Renal pelvis (tissue), 4 donors: ENCODE measurements around the gene LINC00237. TPM values are rescaled to one million over a fixed set of nuclear protein-coding genes. Genes with fewer than 3 reads are reported as not detected.

Source experiments
- DNase-seq: peaks from one replicate; pipeline ENCODE4 v3.0.0-alpha.2; 2013
- polyA plus RNA-seq, 3 donors: library from polyadenylated mRNA; unstranded; fragments of 120-200 nt; gene quantifications; one replicate each; pipeline ENCODE4 v1.2.1, GENCODE V29; 2013; ENCODE audit not compliant: insufficient read length in 3 of 3

Gene LINC00237
- polyA plus RNA-seq, 3 donors, result not detected

- peak; percentile 94 for DNase-seq
These were observed 19.9 kb upstream of the LINC00237 start, which contains the start of gene KIZ for GRCh38 chr20:21125849-21126580. Gene KIZ (plus strand): TSS chr20:21126082. CDS start chr20:21126116, 34 bp downstream.

- no peak for DNase-seq
These were observed 19.1 kb upstream of the LINC00237 start for GRCh38 chr20:21125072-21125848.

- no peak for DNase-seq
These were observed 18.0 kb upstream of the LINC00237 start for GRCh38 chr20:21124190-21124589.

GRCh38 chr20:21118782-21119181 is 12.6 kb upstream of the LINC00237 start:
- DNase-seq, result no peak

- DNase-seq, result no peak
These were observed 12.0 kb upstream of the LINC00237 start for GRCh38 chr20:21118138-21118537.

- DNase-seq, result no peak
These were observed 11.4 kb upstream of the LINC00237 start for GRCh38 chr20:21117521-21117920.

- no peak for DNase-seq
These were observed 8.4 kb upstream of the LINC00237 start for GRCh38 chr20:21114584-21114983.

- DNase-seq, result no peak
These were observed 7.5 kb upstream of the LINC00237 start for GRCh38 chr20:21113697-21114096.

GRCh38 chr20:21111416-21111815 is 5.3 kb upstream of the LINC00237 start:
- DNase-seq, result no peak

- no peak for DNase-seq
These were observed 4.7 kb upstream of the LINC00237 start for GRCh38 chr20:21110811-21111210.

GRCh38 chr20:21109144-21109543 is 3.0 kb upstream of the LINC00237 start:
- DNase-seq, result no peak

GRCh38 chr20:21105429-21106170 is 558 bp downstream of the LINC00237 start:
- DNase-seq, result no peak

GRCh38 chr20:21104921-21105320 is 1.2 kb downstream of the LINC00237 start:
- DNase-seq, result no peak

GRCh38 chr20:21104466-21104761 is 1.7 kb downstream of the LINC00237 start:
- DNase-seq, result no peak

- DNase-seq, result no peak
These were observed 2.3 kb downstream of the LINC00237 start for GRCh38 chr20:21103582-21104465.

- DNase-seq, result no peak
These were observed 3.4 kb downstream of the LINC00237 start for GRCh38 chr20:21102603-21103311.

GRCh38 chr20:21101932-21102575 is 4.1 kb downstream of the LINC00237 start:
- no peak for DNase-seq

- no peak for DNase-seq
These were observed 4.7 kb downstream of the LINC00237 start for GRCh38 chr20:21101453-21101931.

GRCh38 chr20:21100578-21101452 is 5.3 kb downstream of the LINC00237 start:
- DNase-seq, result no peak
